Esophagus muscularis mucosa (tissue), 4 donors: ENCODE data around the gene POU2AF3.

ENCODE experiments used
- EP300 ChIP-seq: sonication (generic); formaldehyde crosslinking; IDR thresholded peaks from one replicate; pipeline ENCODE4 v1.6.1; 2017; ENCODE audit warnings: antibody characterized with exemption
- POLR2A ChIP-seq: fragments of 450-650 bp; IDR thresholded peaks from one replicate; pipeline ENCODE4 v1.6.1; 2017; ENCODE audit warnings: antibody characterized with exemption, moderate library complexity, mild to moderate bottlenecking, low read depth
- POLR2AphosphoS5 ChIP-seq, 2 donors: sonication (generic); formaldehyde crosslinking; IDR thresholded peaks; one replicate each; pipeline ENCODE4 v1.6.1; 2017; ENCODE audit warnings: antibody characterized with exemption in 2 of 2
- TF ChIP-seq, protein P1 (sequence below), 3 experiments: fragments of 200-600 bp in 2 of 3; fragments of 450-650 bp in 1 of 3; sonication (generic) in 2 of 3; IDR thresholded peaks; one replicate each; pipeline ENCODE4 v1.5.1; 2017 to 2019; ENCODE audit warnings: antibody characterized with exemption in 3 of 3, mild to moderate bottlenecking in 2 of 3, moderate library complexity in 1 of 3

- TF ChIP-seq, protein P1, sequence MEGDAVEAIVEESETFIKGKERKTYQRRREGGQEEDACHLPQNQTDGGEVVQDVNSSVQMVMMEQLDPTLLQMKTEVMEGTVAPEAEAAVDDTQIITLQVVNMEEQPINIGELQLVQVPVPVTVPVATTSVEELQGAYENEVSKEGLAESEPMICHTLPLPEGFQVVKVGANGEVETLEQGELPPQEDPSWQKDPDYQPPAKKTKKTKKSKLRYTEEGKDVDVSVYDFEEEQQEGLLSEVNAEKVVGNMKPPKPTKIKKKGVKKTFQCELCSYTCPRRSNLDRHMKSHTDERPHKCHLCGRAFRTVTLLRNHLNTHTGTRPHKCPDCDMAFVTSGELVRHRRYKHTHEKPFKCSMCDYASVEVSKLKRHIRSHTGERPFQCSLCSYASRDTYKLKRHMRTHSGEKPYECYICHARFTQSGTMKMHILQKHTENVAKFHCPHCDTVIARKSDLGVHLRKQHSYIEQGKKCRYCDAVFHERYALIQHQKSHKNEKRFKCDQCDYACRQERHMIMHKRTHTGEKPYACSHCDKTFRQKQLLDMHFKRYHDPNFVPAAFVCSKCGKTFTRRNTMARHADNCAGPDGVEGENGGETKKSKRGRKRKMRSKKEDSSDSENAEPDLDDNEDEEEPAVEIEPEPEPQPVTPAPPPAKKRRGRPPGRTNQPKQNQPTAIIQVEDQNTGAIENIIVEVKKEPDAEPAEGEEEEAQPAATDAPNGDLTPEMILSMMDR (IDR thresholded peaks at IDR 0.05): no peak
- TF ChIP-seq POLR2A (no peak), EP300 (no peak), POLR2AphosphoS5 (IDR thresholded peaks at IDR 0.05) (no peak)
These were observed 52.5 kb downstream of the POU2AF3 start for GRCh38 chr11:111350811-111351210.
